Astrocyte (in vitro differentiated cells and primary cell): Measurements from ENCODE around the gene ZFYVE27. TPM values are rescaled to one million over a fixed set of nuclear protein-coding genes. Genes with fewer than 3 reads are reported as not detected.

Source experiments
- DNase-seq: peaks from one replicate; pipeline ENCODE4 v3.0.0-alpha.2; 2010; ENCODE audit warnings: low read depth
- FAIRE-seq: peaks from 2 replicates; lab custom pipeline; 2011; peaks lifted over from hg19 to GRCh38; lab: Jason Lieb, UNC
- H2AFZ ChIP-seq: 2 replicates; pipeline ENCODE4 v1.6.0; 2012; ENCODE audit warnings: low read depth, low read length, inconsistent platforms
- H3K27ac ChIP-seq: 2 replicates; pipeline ENCODE4 v1.5.1; 2011; ENCODE audit warnings: low read depth, low read length, inconsistent platforms
- H3K27me3 ChIP-seq: 2 replicates; pipeline ENCODE4 v1.6.0; 2011; ENCODE audit warnings: low read length, inconsistent platforms; ENCODE audit not compliant: insufficient read depth
- H3K36me3 ChIP-seq: 2 replicates; pipeline ENCODE4 v1.5.1; 2011; ENCODE audit warnings: low read length, inconsistent platforms; ENCODE audit not compliant: insufficient read depth
- H3K4me1 ChIP-seq: 2 replicates; pipeline ENCODE4 v1.5.1; 2011; ENCODE audit warnings: low read length, inconsistent platforms; ENCODE audit not compliant: insufficient read depth
- H3K4me2 ChIP-seq: 2 replicates; pipeline ENCODE4 v1.6.0; 2012; ENCODE audit warnings: low read length, inconsistent platforms
- H3K4me3 ChIP-seq: 2 replicates; pipeline ENCODE4 v1.5.1; 2011; ENCODE audit warnings: low read depth, mild to moderate bottlenecking, low read length, inconsistent platforms; ENCODE audit not compliant: insufficient read depth
- H3K79me2 ChIP-seq: 2 replicates; pipeline ENCODE4 v1.6.0; 2012; ENCODE audit warnings: mild to moderate bottlenecking, low read length, inconsistent platforms; ENCODE audit not compliant: insufficient read depth
- H3K9ac ChIP-seq: 2 replicates; pipeline ENCODE4 v1.6.0; 2012; ENCODE audit warnings: mild to moderate bottlenecking, low read length, inconsistent platforms
- H3K9me3 ChIP-seq: 2 replicates; pipeline ENCODE4 v1.5.1; 2012; ENCODE audit warnings: low read depth, mild to moderate bottlenecking, low read length, inconsistent platforms; ENCODE audit not compliant: insufficient read depth
- H4K20me1 ChIP-seq: 2 replicates; pipeline ENCODE4 v1.6.0; 2012; ENCODE audit warnings: low read length, inconsistent platforms; ENCODE audit not compliant: insufficient read depth
- H3K27ac Mint-ChIP-seq: one replicate; pipeline ENCODE4 v1.8.0; 2021; ENCODE audit warnings: mild to moderate bottlenecking, mixed read lengths; ENCODE audit not compliant: unreplicated experiment
- H3K27me3 Mint-ChIP-seq: one replicate; pipeline ENCODE4 v1.8.0; 2021; ENCODE audit warnings: low read depth, mixed read lengths; ENCODE audit not compliant: unreplicated experiment
- H3K36me3 Mint-ChIP-seq: one replicate; pipeline ENCODE4 v1.8.0; 2021; ENCODE audit warnings: low read depth, mixed read lengths; ENCODE audit not compliant: unreplicated experiment
- H3K4me1 Mint-ChIP-seq: one replicate; pipeline ENCODE4 v1.8.0; 2021; ENCODE audit warnings: low read depth, mixed read lengths; ENCODE audit not compliant: unreplicated experiment
- H3K4me3 Mint-ChIP-seq: one replicate; pipeline ENCODE4 v1.8.0; 2021; ENCODE audit warnings: mild to moderate bottlenecking, moderate library complexity, mixed read lengths; ENCODE audit not compliant: unreplicated experiment
- H3K9me3 Mint-ChIP-seq: one replicate; pipeline ENCODE4 v1.8.0; 2021; ENCODE audit warnings: mild to moderate bottlenecking, mixed read lengths; ENCODE audit not compliant: unreplicated experiment
- EZH2 ChIP-seq: IDR thresholded peaks from 2 replicates; pipeline ENCODE4 v1.6.1; 2012; ENCODE audit warnings: mild to moderate bottlenecking, low read length, inconsistent platforms; ENCODE audit not compliant: insufficient read depth
- total RNA-seq: library from RNA; stranded (reverse); gene quantifications from 2 replicates; pipeline ENCODE4 v1.2.1, GENCODE V29; 2021
- TF ChIP-seq, protein P1 (sequence below): IDR thresholded peaks from 2 replicates; pipeline ENCODE4 v1.5.1; 2011; ENCODE audit warnings: low read depth, mild to moderate bottlenecking, inconsistent platforms, low read length, moderate library complexity; ENCODE audit not compliant: insufficient read depth

ZFYVE27 gene
- total RNA-seq, 1 donor from 2014 or later = 32.8 TPM

DNA sequence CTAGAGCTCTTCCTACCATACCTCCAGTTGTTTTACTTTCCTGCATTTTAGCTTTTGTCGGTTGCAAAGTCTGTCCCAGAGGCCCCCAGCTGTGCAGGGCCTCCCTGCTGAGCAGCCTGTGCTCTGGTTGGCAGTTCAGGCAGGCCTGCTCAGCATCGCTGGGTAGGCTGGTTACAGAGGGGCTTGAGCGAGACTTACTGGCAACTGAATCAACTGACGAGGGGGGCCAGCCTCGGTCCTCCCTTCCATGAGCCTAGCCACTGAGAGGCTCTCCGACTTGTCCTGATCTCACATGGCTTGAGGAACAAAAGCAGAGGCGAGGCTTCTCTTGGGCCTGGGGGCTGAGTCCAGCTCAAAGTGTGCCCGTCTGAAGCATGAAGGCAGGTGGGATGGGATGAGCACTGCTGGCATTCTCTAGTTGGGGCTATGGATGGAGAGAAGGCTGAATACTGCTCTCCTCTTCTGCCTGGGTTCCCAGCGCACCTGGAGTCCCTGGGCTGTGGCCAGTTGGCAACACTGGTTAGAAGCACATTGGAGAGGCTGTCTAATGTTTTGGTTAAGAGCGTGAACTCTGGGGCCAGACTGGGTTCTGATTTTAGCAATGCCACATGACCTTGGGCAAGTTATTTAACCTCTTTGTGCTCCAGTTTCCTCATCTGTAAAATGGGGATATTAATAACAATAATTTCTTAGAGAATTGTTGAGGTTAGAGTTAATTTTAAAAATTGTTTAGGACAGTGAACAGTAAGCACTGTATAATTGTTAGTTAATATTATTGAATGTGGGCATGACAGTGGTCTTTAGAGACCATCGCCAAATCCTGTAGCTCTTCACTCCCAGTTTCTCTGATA lies 41.7 kb downstream of the ZFYVE27 start:
- H3K27me3 Mint-ChIP-seq = peaks cover 30% of the 10 kb centered on the region
- no peak overlapping the region for H2AFZ ChIP-seq
- DNase-seq (no peak), FAIRE-seq (no peak)
- H3K27ac Mint-ChIP-seq = no peak overlapping the region
- H3K4me3 Mint-ChIP-seq = no peak overlapping the region
- H3K4me1 Mint-ChIP-seq = peaks cover 5% of the 10 kb centered on the region
- peaks cover 13% of the 10 kb centered on the region for H3K27me3 ChIP-seq
- no peak overlapping the region for H3K9ac ChIP-seq
- peaks cover 2% of the 10 kb centered on the region for H3K4me1 ChIP-seq
- no peaks in the 10 kb centered on the region for H3K9me3 ChIP-seq
- H3K4me2 ChIP-seq = no peak overlapping the region
- no peak for TF ChIP-seq EZH2
- TF ChIP-seq, protein P1, sequence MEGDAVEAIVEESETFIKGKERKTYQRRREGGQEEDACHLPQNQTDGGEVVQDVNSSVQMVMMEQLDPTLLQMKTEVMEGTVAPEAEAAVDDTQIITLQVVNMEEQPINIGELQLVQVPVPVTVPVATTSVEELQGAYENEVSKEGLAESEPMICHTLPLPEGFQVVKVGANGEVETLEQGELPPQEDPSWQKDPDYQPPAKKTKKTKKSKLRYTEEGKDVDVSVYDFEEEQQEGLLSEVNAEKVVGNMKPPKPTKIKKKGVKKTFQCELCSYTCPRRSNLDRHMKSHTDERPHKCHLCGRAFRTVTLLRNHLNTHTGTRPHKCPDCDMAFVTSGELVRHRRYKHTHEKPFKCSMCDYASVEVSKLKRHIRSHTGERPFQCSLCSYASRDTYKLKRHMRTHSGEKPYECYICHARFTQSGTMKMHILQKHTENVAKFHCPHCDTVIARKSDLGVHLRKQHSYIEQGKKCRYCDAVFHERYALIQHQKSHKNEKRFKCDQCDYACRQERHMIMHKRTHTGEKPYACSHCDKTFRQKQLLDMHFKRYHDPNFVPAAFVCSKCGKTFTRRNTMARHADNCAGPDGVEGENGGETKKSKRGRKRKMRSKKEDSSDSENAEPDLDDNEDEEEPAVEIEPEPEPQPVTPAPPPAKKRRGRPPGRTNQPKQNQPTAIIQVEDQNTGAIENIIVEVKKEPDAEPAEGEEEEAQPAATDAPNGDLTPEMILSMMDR = no peak
- no peaks in the 10 kb centered on the region for H3K36me3 Mint-ChIP-seq
- H3K36me3 ChIP-seq = no peaks in the 10 kb centered on the region
- H3K9me3 Mint-ChIP-seq = no peaks in the 10 kb centered on the region
- H3K79me2 ChIP-seq = no peaks in the 10 kb centered on the region
- H4K20me1 ChIP-seq = no peaks in the 10 kb centered on the region
- H3K4me3 ChIP-seq = no peak overlapping the region
- H3K27ac ChIP-seq = no peak overlapping the region

DNA sequence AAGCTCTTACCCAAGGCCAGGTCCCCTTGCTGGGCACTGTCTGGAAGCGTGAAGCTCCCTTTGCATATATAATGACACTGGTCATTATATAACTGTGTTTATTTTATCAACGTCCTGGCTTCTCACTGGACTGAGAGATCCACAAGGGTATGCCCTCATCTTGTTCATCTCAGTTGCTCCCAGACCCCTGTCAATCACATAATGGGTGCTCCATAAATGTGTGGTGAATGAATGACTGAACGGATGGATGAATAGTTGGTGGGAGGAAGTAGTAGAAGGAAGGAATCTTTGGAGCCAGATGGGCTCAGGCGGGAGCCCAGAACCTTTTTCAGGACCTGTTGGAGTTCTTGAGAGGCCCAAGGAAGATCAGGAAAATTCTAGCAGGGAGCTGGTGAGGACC lies 42.6 kb downstream of the ZFYVE27 start:
- H3K79me2 ChIP-seq = no peaks in the 10 kb centered on the region
- H3K4me2 ChIP-seq = no peak overlapping the region
- TF ChIP-seq EZH2 = no peak
- TF ChIP-seq, protein P1 = no peak
- no peaks in the 10 kb centered on the region for H4K20me1 ChIP-seq
- H3K27me3 Mint-ChIP-seq = peaks cover 24% of the 10 kb centered on the region
- peaks cover 2% of the 10 kb centered on the region for H3K4me1 ChIP-seq
- H3K9me3 ChIP-seq = no peaks in the 10 kb centered on the region
- no peaks in the 10 kb centered on the region for H3K9me3 Mint-ChIP-seq
- H3K27me3 ChIP-seq = peaks cover 8% of the 10 kb centered on the region
- FAIRE-seq (no peak), DNase-seq (no peak)
- no peak overlapping the region for H3K27ac Mint-ChIP-seq
- H3K36me3 Mint-ChIP-seq = no peaks in the 10 kb centered on the region
- no peaks in the 10 kb centered on the region for H3K36me3 ChIP-seq
- no peak overlapping the region for H3K27ac ChIP-seq
- H3K9ac ChIP-seq = no peak overlapping the region
- H3K4me3 Mint-ChIP-seq = no peak overlapping the region
- no peak overlapping the region for H2AFZ ChIP-seq
- H3K4me3 ChIP-seq = no peak overlapping the region
- peaks cover 5% of the 10 kb centered on the region for H3K4me1 Mint-ChIP-seq

DNA sequence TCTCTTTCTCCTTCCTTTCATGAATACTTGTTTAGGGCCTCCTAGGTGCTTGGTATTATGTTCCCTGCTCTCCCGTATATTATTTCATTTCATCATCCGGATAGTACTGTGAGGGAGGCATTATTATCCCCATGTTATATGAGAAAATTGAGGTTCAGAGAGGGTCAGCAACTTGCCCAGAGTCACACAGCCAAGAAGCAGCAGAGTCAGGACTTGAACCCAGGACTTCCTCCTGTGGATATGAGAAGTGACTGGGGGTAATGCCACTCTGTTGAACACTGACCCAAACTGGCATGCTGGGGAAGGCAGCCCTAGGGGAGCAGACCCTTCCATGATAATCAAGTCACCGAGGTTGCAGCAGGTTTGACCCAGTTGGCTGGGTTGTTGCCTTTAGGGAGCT lies 43.0 kb downstream of the ZFYVE27 start:
- peaks cover 5% of the 10 kb centered on the region for H3K4me1 Mint-ChIP-seq
- H3K4me2 ChIP-seq = no peak overlapping the region
- TF ChIP-seq, protein P1 = no peak
- TF ChIP-seq EZH2 = no peak
- DNase-seq = no peak
- no peaks in the 10 kb centered on the region for H3K36me3 Mint-ChIP-seq
- no peaks in the 10 kb centered on the region for H3K9me3 Mint-ChIP-seq
- H3K27ac Mint-ChIP-seq = no peak overlapping the region
- H3K27me3 Mint-ChIP-seq = peaks cover 20% of the 10 kb centered on the region
- H3K4me1 ChIP-seq = peaks cover 2% of the 10 kb centered on the region
- no peaks in the 10 kb centered on the region for H3K79me2 ChIP-seq
- H3K36me3 ChIP-seq = no peaks in the 10 kb centered on the region
- H3K4me3 Mint-ChIP-seq = no peak overlapping the region
- no peak overlapping the region for H2AFZ ChIP-seq
- H3K4me3 ChIP-seq = no peak overlapping the region
- no peaks in the 10 kb centered on the region for H4K20me1 ChIP-seq
- no peaks in the 10 kb centered on the region for H3K9me3 ChIP-seq
- H3K27ac ChIP-seq = no peak overlapping the region
- no peak overlapping the region for H3K9ac ChIP-seq
- peaks cover 7% of the 10 kb centered on the region for H3K27me3 ChIP-seq
- FAIRE-seq = no peak
